Measurements from ENCODE around the gene HTRA3. TPM values are rescaled to one million over a fixed set of nuclear protein-coding genes. Genes with fewer than 3 reads are reported as not detected.

Gene HTRA3
- total RNA-seq, 1 donor = 0.86 TPM

DNA sequence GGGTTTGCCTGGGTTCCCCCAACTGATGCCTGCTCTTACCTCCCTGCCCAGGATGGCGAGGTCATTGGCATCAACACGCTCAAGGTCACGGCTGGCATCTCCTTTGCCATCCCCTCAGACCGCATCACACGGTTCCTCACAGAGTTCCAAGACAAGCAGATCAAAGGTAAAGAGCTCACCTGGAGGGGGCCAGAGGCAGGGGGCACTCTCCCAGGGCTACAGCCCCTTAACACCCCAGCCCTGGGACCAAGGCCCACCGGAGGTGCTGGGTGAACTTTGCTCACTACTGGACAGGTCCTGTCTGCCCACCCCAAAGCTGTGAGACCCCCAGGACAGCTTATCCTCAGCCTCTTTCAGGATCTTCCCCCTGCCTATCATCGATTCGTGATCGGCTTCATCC lies 24.5 kb downstream of the HTRA3 start:
- TF ChIP-seq, protein P1, sequence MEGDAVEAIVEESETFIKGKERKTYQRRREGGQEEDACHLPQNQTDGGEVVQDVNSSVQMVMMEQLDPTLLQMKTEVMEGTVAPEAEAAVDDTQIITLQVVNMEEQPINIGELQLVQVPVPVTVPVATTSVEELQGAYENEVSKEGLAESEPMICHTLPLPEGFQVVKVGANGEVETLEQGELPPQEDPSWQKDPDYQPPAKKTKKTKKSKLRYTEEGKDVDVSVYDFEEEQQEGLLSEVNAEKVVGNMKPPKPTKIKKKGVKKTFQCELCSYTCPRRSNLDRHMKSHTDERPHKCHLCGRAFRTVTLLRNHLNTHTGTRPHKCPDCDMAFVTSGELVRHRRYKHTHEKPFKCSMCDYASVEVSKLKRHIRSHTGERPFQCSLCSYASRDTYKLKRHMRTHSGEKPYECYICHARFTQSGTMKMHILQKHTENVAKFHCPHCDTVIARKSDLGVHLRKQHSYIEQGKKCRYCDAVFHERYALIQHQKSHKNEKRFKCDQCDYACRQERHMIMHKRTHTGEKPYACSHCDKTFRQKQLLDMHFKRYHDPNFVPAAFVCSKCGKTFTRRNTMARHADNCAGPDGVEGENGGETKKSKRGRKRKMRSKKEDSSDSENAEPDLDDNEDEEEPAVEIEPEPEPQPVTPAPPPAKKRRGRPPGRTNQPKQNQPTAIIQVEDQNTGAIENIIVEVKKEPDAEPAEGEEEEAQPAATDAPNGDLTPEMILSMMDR (IDR thresholded peaks at IDR 0.05; ENCODE audit: insufficient read depth, low read depth, low read length) = no peak
- H3K4me3 ChIP-seq (ENCODE audit: low read depth, low read length) = no peak overlapping the region
- no peak for DNase-seq (ENCODE audit: low read depth)

DNA sequence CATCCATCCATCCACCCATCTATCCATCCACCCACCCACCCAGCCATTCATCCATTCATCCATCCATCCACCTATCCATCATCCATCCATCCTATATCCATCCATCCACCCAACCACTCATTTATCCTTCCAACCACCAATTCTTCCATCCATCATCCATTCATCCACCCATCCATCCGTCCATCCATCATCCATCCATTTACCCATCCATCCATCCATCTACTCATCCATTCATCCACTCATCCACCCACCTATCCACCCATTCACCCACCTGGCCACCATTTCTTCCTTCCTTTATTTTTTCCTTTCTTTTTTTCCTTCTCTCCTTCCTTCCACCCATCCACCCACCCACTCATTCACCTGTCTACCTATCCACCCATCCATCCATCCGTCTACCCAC lies 25.2 kb downstream of the HTRA3 start:
- DNase-seq (ENCODE audit: low read depth) = no peak
- H3K4me3 ChIP-seq (ENCODE audit: low read depth, low read length) = no peak overlapping the region
- TF ChIP-seq, protein P1 (IDR thresholded peaks at IDR 0.05; ENCODE audit: insufficient read depth, low read depth, low read length) = no peak

DNA sequence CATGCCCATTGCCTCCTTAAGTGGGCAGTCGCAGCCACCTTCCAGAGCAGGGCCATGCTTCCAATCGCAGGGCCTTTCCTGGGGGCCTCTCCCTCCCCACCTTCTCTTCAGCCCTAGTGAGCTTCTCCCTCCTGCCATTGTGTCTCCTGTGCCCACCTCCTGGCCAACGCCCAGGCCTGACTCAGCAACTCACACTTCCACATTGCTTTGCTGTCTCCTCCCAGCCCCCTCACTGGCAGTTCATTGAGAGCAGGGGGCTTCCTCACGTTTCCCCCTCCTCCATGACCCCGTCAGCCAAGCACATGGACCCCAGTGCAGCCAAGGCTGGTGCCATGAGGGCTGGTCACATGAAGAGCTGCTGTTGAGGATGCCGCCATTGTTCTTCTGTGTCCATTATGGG lies 25.9 kb downstream of the HTRA3 start:
- no peak for DNase-seq (ENCODE audit: low read depth)
- TF ChIP-seq, protein P1 (IDR thresholded peaks at IDR 0.05; ENCODE audit: insufficient read depth, low read depth, low read length) = no peak

DNA sequence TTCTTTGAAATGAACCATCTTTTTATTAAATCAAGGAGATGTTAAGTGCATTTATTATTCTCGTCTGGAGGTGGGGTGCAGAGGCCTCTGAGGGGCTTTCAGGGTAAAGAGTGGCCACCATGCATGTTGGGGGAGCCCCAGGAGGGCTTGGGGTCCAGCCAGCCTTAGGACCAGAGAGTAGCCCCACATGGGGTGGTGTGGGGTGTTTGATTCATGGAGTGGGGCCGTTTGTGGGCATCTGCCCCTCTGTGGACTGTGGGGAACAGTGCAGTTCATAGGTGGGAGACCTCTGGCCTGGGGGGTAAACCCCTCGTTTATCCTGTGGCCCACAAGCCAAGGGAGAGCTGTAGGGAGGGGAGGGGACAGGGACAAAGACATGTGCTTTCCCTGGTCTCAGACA lies 26.9 kb downstream of the HTRA3 start:
- DNase-seq (ENCODE audit: low read depth) = no peak
- H3K4me3 ChIP-seq (ENCODE audit: low read depth, low read length) = no peak overlapping the region
- TF ChIP-seq, protein P1 (IDR thresholded peaks at IDR 0.05; ENCODE audit: insufficient read depth, low read depth, low read length) = no peak

More for the DNA sequence above, 25.9 kb downstream of the HTRA3 start:
- no peak overlapping the region for H3K4me3 ChIP-seq (ENCODE audit: low read depth, low read length)

DNA sequence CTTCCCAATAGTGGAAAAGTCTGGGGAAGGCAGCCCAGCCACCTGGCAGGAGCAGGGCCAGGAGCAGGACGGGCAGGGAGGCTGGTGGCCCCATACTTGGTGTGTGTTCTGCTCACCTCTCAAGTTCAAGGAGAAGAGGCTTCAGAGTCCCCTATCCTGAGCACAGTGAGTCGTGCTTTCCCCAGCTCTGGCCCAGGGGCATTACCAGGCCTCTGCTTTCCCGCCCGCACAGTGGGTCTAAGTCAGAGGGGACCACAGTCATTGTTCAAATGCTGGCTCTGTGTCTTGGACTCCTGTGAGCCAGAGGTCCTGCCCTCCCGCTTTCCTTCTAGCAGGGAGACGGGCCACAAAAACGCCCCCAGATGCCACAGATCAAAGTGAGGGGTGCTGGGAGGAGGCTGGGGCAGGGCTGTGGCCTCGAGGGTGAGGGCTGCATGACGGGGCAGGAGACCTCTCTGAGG lies 27.6 kb downstream of the HTRA3 start:
- DNase-seq (ENCODE audit: low read depth) = no peak
- H3K4me3 ChIP-seq (ENCODE audit: low read depth, low read length) = no peak overlapping the region
- TF ChIP-seq, protein P1 (IDR thresholded peaks at IDR 0.05; ENCODE audit: insufficient read depth, low read depth, low read length) = no peak

DNA sequence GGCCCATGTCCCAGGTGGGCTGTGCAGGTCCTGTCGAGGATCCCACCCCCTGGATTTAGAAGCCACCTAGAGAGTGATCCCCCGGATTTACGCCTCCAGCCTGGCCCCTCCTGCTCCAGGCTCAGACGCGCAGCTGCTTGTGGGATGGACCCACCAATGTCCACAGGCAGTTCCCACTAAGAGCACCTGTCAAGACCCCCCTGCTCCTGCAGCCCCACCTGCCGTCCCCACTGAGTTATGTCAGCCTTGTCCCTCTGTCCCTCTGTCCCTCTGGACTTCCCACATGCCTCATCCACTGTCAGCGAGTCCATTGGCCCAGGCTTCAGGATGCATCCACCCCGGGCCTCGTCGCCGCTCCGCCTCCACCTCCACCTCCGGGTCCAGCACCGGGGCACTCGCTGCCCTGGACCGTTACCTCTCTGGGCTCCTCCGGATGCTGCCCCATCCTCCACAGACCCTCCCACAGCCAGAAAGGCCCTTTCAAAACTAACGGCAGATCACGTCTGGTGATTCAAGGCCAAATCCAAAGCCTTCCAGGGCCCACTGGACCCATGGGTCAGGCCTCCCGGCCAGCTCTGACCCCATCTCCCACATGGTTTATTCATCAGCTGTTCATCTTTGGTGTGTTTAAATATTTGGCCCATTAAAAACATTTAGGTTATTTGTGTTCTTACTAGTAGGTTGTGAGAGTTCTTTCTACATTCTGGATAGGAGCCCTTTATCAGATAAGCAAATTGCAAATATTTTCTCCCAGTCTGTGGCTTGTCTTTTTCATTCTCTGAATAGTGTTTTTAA lies 28.3 kb downstream of the HTRA3 start:
- TF ChIP-seq, protein P1 (IDR thresholded peaks at IDR 0.05; ENCODE audit: insufficient read depth, low read depth, low read length) = no peak
- no peak overlapping the region for H3K4me3 ChIP-seq (ENCODE audit: low read depth, low read length)
- peak; percentile 39 for DNase-seq (ENCODE audit: low read depth)

Data from fibroblast of villous mesenchyme (primary cell).